Activated T-helper 1 cell treated with anti-CD3 and anti-CD28 coated beads, Interleukin-2, amount 50 U/mL, for 16 hours (primary cell): ENCODE measurements around the gene UPK3A.
"Not testable (repeated sequence)": the region's sequence is repeated elsewhere in the genome, so short reads cannot be mapped to it uniquely, and the experiment has no call there.

Source experiments
- DNase-seq, 2 donors: peaks; one replicate each; pipeline ENCODE4 v3.0.0-alpha.2; 2020; ENCODE audit warnings: low read depth in 1 of 2, low spot score in 1 of 2

UPK3A gene

GRCh38 chr22:45328261-45328660 is 43.5 kb downstream of the UPK3A start:
- DNase-seq = not testable (repeated sequence)

DNA sequence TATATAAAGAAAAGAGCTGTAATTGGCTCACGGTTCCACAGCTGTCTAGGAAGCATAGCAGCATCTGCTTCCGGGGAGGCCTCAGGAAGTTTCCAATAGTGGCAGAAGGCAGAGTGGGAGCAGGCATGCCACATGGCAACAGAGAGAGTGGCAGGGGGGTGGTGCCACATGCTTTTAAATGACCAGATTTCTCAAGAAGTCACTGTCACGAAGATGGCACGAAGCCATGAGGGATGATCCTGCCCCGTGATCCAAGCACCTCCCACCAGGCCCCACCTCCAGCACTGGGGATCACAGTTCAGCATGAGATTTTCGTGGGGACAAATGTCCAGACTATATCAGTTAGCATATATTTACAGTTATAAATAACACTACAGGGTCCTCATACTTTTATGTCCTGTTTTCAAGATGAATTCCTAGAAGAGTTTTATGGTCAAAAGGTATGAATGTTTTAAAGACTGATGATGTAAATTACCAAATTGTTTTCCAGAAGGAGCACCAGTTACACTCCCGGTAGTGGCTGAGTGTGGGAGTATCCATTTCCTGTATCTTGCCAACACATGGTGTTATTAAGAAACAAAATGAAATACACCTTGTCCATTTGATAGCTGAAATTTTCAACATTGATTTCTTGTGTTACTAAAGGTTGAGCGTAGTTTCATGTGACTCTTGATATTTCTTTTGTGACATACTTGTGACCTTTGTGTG is 44.2 kb downstream of the UPK3A start:
- no peak for DNase-seq

- DNase-seq = no peak
Observed at GRCh38 chr22:45329530-45329936, 44.8 kb downstream of the UPK3A start.

DNA sequence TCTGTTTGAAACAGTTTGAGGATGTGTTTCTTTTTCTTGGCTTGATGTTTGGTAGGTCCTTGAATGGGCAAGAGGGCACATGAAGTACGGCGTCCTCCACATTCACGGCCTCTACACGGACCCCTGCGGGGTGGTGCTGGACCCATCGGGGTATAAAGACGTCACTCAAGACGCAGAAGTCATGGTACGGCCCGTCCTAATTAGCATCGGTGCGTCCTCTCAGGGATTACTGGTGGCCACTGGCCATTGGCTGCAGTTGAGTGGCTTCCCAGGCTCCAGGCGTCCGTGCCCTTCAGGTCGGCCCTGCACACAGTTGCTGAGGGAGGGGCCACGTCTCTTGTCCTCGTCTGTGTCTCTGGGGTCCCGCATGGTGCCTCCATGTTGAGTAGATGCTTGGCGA is 45.8 kb downstream of the UPK3A start:
- DNase-seq = no peak

DNA sequence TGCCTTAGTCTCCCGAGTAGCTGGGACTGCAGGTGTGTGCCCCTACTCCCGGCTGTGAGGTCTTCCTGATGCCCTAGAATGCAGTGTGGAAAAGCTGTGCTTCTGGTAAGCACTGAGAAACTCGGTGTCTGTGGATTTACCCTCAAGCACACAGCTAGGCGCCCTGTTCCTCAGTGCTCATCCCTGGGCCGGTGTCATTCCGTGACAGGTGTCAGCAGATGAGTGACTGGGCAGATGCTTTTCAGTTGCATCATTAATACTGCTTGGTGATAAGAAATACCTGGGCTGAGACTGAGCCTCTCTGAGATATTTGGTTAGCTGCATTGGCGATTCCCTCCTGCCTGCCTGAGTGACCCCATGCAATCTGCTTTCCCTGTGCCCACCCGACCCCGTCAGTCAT is 46.7 kb downstream of the UPK3A start:
- no peak for DNase-seq

DNA sequence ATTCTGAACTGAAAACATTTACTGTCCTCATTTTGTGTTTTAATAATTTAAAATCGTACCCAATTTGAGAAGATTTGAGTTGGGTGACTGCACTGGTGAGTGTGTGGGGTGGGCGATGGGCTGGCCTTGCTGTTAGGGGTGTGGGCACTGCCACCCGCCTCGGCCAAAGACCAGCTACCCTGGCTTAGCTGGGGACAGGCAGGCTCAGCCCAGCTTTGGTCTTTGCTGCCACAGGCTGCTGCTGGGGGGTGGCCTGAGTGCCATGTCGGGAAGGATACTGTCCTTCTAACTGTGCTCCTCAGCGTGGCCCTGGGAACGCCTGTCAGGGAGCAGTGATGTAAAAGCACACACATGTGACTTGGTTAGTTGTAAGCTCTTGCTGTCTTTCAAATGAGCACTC is 47.3 kb downstream of the UPK3A start:
- no peak for DNase-seq

GRCh38 chr22:45334068-45334467 is 49.3 kb downstream of the UPK3A start:
- DNase-seq = no peak

- no peak for DNase-seq
Observed at GRCh38 chr22:45334528-45334927, 49.8 kb downstream of the UPK3A start.

GRCh38 chr22:45335021-45335818 is 50.5 kb downstream of the UPK3A start:
- DNase-seq = no peak

DNA sequence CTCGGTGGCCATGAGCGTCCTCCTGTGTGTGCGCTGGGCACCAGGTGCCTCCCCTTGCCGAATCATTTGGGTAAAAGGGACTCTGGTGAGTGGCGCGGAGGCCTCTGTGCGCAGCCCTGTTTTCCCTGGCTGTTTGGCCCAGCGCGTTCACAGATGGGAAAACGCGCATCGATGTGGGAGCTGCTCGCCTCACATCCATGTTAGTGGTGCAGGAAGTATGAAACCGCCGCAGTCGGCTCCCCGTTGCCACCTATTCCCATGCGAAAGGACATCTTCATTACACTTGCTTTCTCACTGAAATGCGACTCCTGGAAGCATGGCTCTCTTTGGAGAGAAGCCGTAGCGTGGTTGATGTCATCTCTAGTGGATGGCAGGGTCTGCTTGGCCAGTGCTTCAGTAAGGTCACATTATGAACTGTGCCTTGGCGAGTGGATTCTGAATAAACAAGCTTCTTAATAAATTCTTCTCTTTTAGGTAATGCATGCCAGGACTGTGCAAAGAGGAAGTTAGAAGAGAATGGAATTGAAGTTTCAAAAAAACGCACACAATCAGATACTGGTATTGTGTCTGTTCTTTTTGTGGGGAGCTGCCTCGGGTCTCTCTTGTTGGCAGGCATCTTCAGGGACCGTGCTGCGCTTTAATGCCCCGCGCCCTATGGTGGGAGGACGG is 51.2 kb downstream of the UPK3A start:
- no peak for DNase-seq

GRCh38 chr22:45336971-45337431 is 52.3 kb downstream of the UPK3A start:
- DNase-seq = no peak

DNA sequence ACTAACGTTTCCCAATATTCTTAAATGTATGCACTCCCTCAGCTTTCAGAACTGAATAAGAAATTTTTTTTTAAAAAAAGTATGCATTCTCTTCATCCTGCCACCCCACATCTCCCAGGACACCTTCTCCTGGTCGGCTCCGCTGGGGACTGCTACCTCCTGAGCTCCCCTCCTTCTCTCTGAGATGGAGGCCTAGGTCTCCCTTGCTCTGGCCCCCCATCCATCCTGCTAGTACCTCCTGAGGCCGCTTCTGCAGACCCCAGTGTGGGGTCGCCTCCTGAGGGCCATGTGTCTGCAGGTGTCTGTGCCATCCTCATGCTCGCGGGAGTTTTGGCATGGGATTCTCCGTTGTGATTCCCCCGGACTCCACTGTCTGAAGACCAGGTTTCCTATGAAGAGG is 52.8 kb downstream of the UPK3A start:
- no peak for DNase-seq

DNA sequence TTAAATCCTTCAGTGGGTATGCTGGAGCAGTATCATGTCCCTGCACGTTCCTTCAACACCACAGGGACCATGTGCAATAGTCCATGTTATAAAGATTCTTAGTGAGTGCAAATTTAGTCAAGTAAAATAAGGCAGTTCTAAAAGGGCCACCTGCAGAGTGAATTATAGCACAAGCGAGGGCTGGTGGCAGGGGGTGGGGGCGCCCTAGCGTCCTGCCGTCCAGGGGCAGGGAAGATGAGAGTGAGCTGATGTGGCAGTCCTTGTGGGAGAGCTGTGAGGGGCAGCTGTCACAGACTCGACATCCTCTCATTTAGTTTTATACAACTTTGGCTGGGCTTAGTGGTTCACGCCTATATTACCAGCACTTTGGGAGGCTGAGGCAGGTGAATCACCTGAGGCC is 54.0 kb downstream of the UPK3A start:
- DNase-seq = no peak

DNA sequence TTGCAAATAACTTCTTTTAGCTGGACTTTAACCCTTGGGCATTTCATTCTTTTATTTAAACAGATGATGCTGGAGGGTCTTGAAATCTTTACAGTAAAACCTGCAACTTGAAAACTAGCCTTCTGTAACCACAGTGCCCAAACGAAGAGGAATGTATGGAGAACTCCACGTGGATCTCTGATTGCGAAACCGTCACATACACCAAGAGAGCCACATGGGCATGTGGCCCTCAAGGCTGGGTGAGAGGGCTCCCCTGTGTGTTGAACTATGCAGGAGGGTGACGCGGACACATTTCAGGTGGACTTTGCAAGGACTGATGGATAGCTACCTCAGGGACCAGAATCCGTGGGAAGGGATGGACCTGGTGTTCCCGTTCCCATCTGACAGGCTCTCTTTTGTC is 55.6 kb downstream of the UPK3A start:
- no peak for DNase-seq

- DNase-seq = peak in 1 of 2 donors; percentile 19
Observed at GRCh38 chr22:45341498-45341897, 56.7 kb downstream of the UPK3A start.

GRCh38 chr22:45343143-45343542 is 58.4 kb downstream of the UPK3A start:
- DNase-seq = no peak

GRCh38 chr22:45344334-45344733 is 59.6 kb downstream of the UPK3A start:
- no peak for DNase-seq
